ENCODE results near the gene SIDT1.

DNA sequence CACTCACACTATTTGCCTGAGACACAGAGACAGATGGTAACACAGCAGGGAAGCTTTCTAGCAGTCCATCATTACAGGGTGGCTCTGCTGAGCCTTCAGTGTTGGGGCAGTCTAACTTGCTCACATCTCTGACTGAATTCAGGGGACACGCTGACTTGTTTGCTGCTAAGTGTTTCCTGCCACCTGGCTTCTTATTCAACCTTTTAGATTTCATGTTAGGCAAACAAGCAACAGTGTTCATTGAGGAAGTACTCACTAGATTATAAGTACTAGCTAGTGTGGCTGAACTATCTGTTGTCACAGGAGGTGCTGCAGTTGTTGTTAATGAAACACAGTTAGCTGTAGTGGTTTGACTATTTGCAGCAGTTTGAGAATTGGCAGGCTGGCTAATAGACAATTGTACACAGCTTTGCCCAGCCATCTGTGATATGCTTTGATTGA, 126.8 kb downstream of the SIDT1 start:
- TF ChIP-seq POLR2A (IDR thresholded peaks at IDR 0.05), result no peak
- no peak for TF ChIP-seq CTCF (IDR thresholded peaks at IDR 0.05)
